ENCODE data around the gene LOC128125822.

LOC128125822 gene

GRCh38 chr6:63526931-63527330, 45.3 kb upstream of the LOC128125822 start:
- intact Hi-C loops (cut with micrococcal nuclease) = loop anchor here (1.0 kb wide), 1 partner anchor 45 kb away; the partner anchor contains the start of genes LOC128125822 and PTP4A1
- BruUV-seq (replicated peaks) = no TSS peak
- TF ChIP-seq, protein P1, sequence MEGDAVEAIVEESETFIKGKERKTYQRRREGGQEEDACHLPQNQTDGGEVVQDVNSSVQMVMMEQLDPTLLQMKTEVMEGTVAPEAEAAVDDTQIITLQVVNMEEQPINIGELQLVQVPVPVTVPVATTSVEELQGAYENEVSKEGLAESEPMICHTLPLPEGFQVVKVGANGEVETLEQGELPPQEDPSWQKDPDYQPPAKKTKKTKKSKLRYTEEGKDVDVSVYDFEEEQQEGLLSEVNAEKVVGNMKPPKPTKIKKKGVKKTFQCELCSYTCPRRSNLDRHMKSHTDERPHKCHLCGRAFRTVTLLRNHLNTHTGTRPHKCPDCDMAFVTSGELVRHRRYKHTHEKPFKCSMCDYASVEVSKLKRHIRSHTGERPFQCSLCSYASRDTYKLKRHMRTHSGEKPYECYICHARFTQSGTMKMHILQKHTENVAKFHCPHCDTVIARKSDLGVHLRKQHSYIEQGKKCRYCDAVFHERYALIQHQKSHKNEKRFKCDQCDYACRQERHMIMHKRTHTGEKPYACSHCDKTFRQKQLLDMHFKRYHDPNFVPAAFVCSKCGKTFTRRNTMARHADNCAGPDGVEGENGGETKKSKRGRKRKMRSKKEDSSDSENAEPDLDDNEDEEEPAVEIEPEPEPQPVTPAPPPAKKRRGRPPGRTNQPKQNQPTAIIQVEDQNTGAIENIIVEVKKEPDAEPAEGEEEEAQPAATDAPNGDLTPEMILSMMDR (IDR thresholded peaks at IDR 0.05; ENCODE audit: unreplicated experiment) = no peak
- POLR2A ChIA-PET = interaction anchor here (1.1 to 5.7 kb wide), 7 partner anchors 10 to 179 kb away, joined by 4 to 36 read pairs (median 11); no protein-coding TSS in a partner anchor
- peak overlapping the region; percentile 84 for H3K27ac Mint-ChIP-seq (ENCODE audit: low read depth, unreplicated experiment)
- CTCF ChIA-PET = interaction anchor here (1.0 to 1.2 kb wide), 4 partner anchors 37 to 174 kb away, joined by 3 to 4 read pairs (median 3); no protein-coding TSS in a partner anchor
- no peaks in the 10 kb centered on the region for H3K27me3 Mint-ChIP-seq (ENCODE audit: insufficient read depth, unreplicated experiment)
- no peaks in the 10 kb centered on the region for H3K9me3 Mint-ChIP-seq (ENCODE audit: unreplicated experiment)
- no peak for DNase-seq (ENCODE audit: unreplicated experiment)
- peak overlapping the region; percentile 33 for H3K4me3 Mint-ChIP-seq (ENCODE audit: unreplicated experiment)
- H3K36me3 Mint-ChIP-seq (ENCODE audit: insufficient read depth, unreplicated experiment) = peaks cover 6% of the 10 kb centered on the region
- peaks cover 26% of the 10 kb centered on the region for H3K4me1 Mint-ChIP-seq (ENCODE audit: insufficient read depth, unreplicated experiment)

DNA sequence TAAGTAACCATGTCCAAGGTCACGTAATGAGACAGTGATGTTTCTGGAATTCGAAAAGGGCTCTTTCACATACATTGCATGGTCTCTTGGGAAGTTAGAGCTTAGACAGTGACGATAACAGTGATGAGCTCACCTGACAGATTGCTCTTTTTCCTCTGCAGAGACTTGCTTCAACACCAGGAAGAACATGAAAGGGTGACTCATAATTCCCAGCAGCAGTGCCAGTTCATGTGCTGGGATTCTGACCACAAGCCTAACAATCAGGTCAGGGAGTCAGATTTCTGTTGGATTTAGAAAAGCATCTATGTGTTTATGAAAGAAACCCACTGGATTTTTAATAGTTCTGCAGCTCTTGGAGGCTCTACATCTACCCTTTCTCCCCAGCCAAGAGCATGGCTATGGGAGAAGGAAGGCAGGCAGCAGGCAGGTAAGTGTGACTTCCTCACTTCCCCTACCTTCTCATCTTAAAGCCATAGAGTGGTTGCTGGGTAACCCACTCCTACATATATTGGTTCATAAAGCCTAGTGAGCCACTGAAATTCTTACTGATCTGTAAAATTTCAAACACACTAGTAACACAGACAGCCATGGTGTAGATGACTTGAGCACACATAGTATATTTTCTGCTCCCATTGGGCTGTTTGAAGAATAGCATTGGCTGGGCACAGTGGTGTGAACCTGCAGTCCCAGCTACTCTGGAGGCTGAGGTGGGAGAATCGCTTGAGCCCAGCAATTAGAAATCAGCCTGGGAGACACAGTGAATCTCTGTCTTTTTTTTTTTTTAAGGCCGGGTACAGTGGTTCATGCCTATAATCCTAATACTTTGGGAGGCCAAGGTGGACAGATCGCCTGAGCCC, 44.4 kb upstream of the LOC128125822 start:
- intact Hi-C loops (cut with micrococcal nuclease) = loop anchor here (1.0 kb wide), 1 partner anchor 44 kb away; the partner anchor contains the start of genes LOC128125822 and PTP4A1
- peaks cover 26% of the 10 kb centered on the region for H3K4me1 Mint-ChIP-seq (ENCODE audit: insufficient read depth, unreplicated experiment)
- ChIA-PET CTCF (interaction anchor here (1.0 to 1.2 kb wide), 3 partner anchors 36 to 175 kb away, joined by 3 to 4 read pairs (median 4); no protein-coding TSS in a partner anchor), POLR2A (interaction anchor here (0.6 to 5.7 kb wide), 15 partner anchors 8 to 276 kb away, joined by 3 to 36 read pairs (median 4); partner anchors contain the start of gene PHF3)
- H3K27ac Mint-ChIP-seq (ENCODE audit: low read depth, unreplicated experiment) = peak overlapping the region; percentile 84
- H3K4me3 Mint-ChIP-seq (ENCODE audit: unreplicated experiment) = peak overlapping the region; percentile 33
- TF ChIP-seq, protein P1 (IDR thresholded peaks at IDR 0.05; ENCODE audit: unreplicated experiment) = no peak
- peak; percentile 98 for DNase-seq (ENCODE audit: unreplicated experiment)
- BruUV-seq (replicated peaks) = TSS peak; percentile 71
- H3K36me3 Mint-ChIP-seq (ENCODE audit: insufficient read depth, unreplicated experiment) = peaks cover 6% of the 10 kb centered on the region
- no peaks in the 10 kb centered on the region for H3K27me3 Mint-ChIP-seq (ENCODE audit: insufficient read depth, unreplicated experiment)
- H3K9me3 Mint-ChIP-seq (ENCODE audit: unreplicated experiment) = no peaks in the 10 kb centered on the region

DNA sequence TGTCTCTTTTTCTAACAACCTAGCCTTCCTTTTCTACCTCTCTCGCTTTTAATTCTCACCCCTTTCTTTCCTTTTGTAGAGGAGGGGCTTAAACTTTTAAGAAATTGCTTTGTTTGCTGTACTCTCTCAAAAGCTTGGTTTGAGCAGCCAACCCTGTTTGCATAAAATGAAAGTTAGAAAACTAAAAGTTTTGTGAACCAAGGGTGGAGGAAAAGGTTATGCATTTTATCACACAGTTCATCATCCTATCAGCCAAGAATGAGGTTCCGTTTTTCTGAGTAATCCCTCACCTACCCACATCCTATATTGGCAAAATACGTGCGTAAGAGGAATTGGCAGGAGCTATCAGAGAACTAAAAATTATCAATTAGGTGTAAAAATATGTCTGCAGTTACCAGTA, 42.8 kb upstream of the LOC128125822 start:
- CTCF ChIA-PET = interaction anchor here (0.6 to 1.5 kb wide), 2 partner anchors 176 to 217 kb away, joined by 4 to 10 read pairs; no protein-coding TSS in a partner anchor
- peaks cover 26% of the 10 kb centered on the region for H3K4me1 Mint-ChIP-seq (ENCODE audit: insufficient read depth, unreplicated experiment)
- peak overlapping the region; percentile 86 for H3K27ac Mint-ChIP-seq (ENCODE audit: low read depth, unreplicated experiment)
- TF ChIP-seq, protein P1 (IDR thresholded peaks at IDR 0.05; ENCODE audit: unreplicated experiment) = no peak
- no peaks in the 10 kb centered on the region for H3K27me3 Mint-ChIP-seq (ENCODE audit: insufficient read depth, unreplicated experiment)
- peaks cover 6% of the 10 kb centered on the region for H3K36me3 Mint-ChIP-seq (ENCODE audit: insufficient read depth, unreplicated experiment)
- no TSS peak for BruUV-seq (replicated peaks)
- POLR2A ChIA-PET = interaction anchor here (0.9 to 5.7 kb wide), 9 partner anchors 8 to 277 kb away, joined by 3 to 36 read pairs (median 7); no protein-coding TSS in a partner anchor
- DNase-seq (ENCODE audit: unreplicated experiment) = peak; percentile 48
- peak overlapping the region; percentile 57 for H3K4me3 Mint-ChIP-seq (ENCODE audit: unreplicated experiment)
- no peaks in the 10 kb centered on the region for H3K9me3 Mint-ChIP-seq (ENCODE audit: unreplicated experiment)
- intact Hi-C loops (cut with micrococcal nuclease) = no loop called here

- no peak overlapping the region for H3K4me3 Mint-ChIP-seq (ENCODE audit: unreplicated experiment)
- H3K36me3 Mint-ChIP-seq (ENCODE audit: insufficient read depth, unreplicated experiment) = peaks cover 6% of the 10 kb centered on the region
- intact Hi-C loops (cut with micrococcal nuclease) = no loop called here
- H3K4me1 Mint-ChIP-seq (ENCODE audit: insufficient read depth, unreplicated experiment) = peaks cover 26% of the 10 kb centered on the region
- no peaks in the 10 kb centered on the region for H3K27me3 Mint-ChIP-seq (ENCODE audit: insufficient read depth, unreplicated experiment)
- TF ChIP-seq, protein P1 (IDR thresholded peaks at IDR 0.05; ENCODE audit: unreplicated experiment) = no peak
- H3K27ac Mint-ChIP-seq (ENCODE audit: low read depth, unreplicated experiment) = no peak overlapping the region
- H3K9me3 Mint-ChIP-seq (ENCODE audit: unreplicated experiment) = no peaks in the 10 kb centered on the region
- DNase-seq (ENCODE audit: unreplicated experiment) = no peak
- POLR2A ChIA-PET = interaction anchor here (0.9 to 5.7 kb wide), 8 partner anchors 7 to 276 kb away, joined by 3 to 36 read pairs (median 8); no protein-coding TSS in a partner anchor
- BruUV-seq (replicated peaks) = no TSS peak
- CTCF ChIA-PET = interaction anchor here (0.6 to 1.5 kb wide), 3 partner anchors 66 to 216 kb away, joined by 3 to 10 read pairs (median 4); no protein-coding TSS in a partner anchor
These were observed 42.1 kb upstream of the LOC128125822 start for GRCh38 chr6:63530182-63530581.

Data from MCF 10A (cell line).